Fibroblast of pulmonary artery (primary cell): Measurements from ENCODE around the gene HTRA3.

ENCODE experiments used
- DNase-seq: peaks from one replicate; pipeline ENCODE4 v3.0.0-alpha.2; 2010; ENCODE audit warnings: low read depth
- H3K4me3 ChIP-seq: replicated peaks from 2 replicates; pipeline ENCODE4 v1.5.1; 2011; ENCODE audit warnings: low read depth, mild to moderate bottlenecking, control low read depth, low read length, moderate library complexity
- CTCF ChIP-seq: IDR thresholded peaks from 2 replicates; pipeline ENCODE4 v1.5.1; 2011; ENCODE audit warnings: mild to moderate bottlenecking, control low read depth, low read length, inconsistent platforms; ENCODE audit errors: missing control alignments

Gene HTRA3

GRCh38 chr4:8230033-8230432, 39.5 kb upstream of the HTRA3 start:
- no peak overlapping the region for H3K4me3 ChIP-seq
- TF ChIP-seq CTCF = no peak
- no peak for DNase-seq

GRCh38 chr4:8230891-8231290, 38.7 kb upstream of the HTRA3 start:
- no peak for TF ChIP-seq CTCF
- DNase-seq = no peak
- H3K4me3 ChIP-seq = no peak overlapping the region

GRCh38 chr4:8231551-8232049, 38.0 kb upstream of the HTRA3 start:
- no peak overlapping the region for H3K4me3 ChIP-seq
- no peak for TF ChIP-seq CTCF
- DNase-seq = no peak

GRCh38 chr4:8232748-8233147, 36.8 kb upstream of the HTRA3 start:
- no peak for TF ChIP-seq CTCF
- no peak for DNase-seq
- no peak overlapping the region for H3K4me3 ChIP-seq

GRCh38 chr4:8233672-8234484, 35.7 kb upstream of the HTRA3 start:
- TF ChIP-seq CTCF = no peak
- no peak overlapping the region for H3K4me3 ChIP-seq
- DNase-seq = no peak

GRCh38 chr4:8234715-8235114, 34.8 kb upstream of the HTRA3 start:
- DNase-seq = no peak
- no peak overlapping the region for H3K4me3 ChIP-seq
- no peak for TF ChIP-seq CTCF

GRCh38 chr4:8235224-8235623, 34.3 kb upstream of the HTRA3 start:
- TF ChIP-seq CTCF = no peak
- no peak for DNase-seq

More at GRCh38 chr4:8235224-8235623, 34.3 kb upstream of the HTRA3 start:
- no peak overlapping the region for H3K4me3 ChIP-seq
